Fibroblast of mammary gland (primary cell): ENCODE measurements around the gene FIP1L1.
A peak's percentile ranks its signal among the peaks of the same experiment; 100 is the strongest.

ENCODE experiments used
- DNase-seq: peaks from one replicate; pipeline ENCODE4 v3.0.0-alpha.2; 2010; ENCODE audit warnings: low read depth
- H3K4me3 ChIP-seq: 2 replicates; pipeline ENCODE4 v1.5.1; 2011; ENCODE audit warnings: low read depth, mild to moderate bottlenecking, low read length, moderate library complexity; ENCODE audit not compliant: control insufficient read depth
- TF ChIP-seq, protein P1 (sequence below): conservative IDR thresholded peaks from 2 replicates; pipeline ENCODE4 v1.5.1; 2011; ENCODE audit warnings: low read depth, low read length, inconsistent platforms; ENCODE audit not compliant: control insufficient read depth, insufficient read depth

Gene FIP1L1

DNA sequence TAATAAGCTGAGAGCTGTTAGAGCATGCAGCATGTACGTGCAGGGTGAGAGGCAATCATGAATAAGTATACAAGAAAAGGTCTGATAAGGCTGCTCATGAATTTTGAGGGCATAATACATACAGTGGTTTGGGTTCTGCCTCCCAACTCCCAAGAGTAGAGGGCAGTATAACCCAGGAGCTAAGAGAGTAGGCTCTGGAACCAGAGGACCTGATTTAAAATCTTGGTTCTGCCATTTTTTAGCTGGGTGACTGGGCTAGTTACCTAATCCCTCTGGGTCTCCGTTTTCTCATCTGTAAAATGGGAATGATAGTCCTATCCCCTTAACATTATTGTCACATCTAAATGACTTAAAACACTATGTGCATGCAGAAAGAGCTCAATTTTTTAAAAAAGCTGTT lies 128.5 kb downstream of the FIP1L1 start:
- no peak overlapping the region for H3K4me3 ChIP-seq
- TF ChIP-seq, protein P1, sequence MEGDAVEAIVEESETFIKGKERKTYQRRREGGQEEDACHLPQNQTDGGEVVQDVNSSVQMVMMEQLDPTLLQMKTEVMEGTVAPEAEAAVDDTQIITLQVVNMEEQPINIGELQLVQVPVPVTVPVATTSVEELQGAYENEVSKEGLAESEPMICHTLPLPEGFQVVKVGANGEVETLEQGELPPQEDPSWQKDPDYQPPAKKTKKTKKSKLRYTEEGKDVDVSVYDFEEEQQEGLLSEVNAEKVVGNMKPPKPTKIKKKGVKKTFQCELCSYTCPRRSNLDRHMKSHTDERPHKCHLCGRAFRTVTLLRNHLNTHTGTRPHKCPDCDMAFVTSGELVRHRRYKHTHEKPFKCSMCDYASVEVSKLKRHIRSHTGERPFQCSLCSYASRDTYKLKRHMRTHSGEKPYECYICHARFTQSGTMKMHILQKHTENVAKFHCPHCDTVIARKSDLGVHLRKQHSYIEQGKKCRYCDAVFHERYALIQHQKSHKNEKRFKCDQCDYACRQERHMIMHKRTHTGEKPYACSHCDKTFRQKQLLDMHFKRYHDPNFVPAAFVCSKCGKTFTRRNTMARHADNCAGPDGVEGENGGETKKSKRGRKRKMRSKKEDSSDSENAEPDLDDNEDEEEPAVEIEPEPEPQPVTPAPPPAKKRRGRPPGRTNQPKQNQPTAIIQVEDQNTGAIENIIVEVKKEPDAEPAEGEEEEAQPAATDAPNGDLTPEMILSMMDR: peak; percentile 34
- peak; percentile 38 for DNase-seq

DNA sequence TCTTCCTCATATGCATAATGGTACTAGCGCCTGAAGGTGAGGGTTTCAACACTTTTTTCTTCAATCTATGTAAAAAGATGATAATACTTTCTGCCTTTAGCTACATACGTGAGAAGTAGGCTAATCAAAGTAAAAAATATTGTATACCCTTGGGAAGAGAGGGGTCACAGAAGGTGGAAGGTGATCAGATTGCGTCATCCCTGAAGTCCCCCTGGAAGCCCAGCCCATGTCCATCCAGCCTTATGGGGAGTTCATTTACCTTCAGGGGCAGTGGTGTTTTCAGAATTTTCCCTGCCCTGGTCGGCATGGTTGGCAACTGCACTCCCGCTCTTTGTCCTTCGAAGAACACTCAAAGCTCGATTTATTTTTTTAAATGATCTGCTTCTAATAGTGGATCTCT lies 129.6 kb downstream of the FIP1L1 start:
- TF ChIP-seq, protein P1: no peak
- peak overlapping the region; percentile 6 for H3K4me3 ChIP-seq
- DNase-seq: no peak

DNA sequence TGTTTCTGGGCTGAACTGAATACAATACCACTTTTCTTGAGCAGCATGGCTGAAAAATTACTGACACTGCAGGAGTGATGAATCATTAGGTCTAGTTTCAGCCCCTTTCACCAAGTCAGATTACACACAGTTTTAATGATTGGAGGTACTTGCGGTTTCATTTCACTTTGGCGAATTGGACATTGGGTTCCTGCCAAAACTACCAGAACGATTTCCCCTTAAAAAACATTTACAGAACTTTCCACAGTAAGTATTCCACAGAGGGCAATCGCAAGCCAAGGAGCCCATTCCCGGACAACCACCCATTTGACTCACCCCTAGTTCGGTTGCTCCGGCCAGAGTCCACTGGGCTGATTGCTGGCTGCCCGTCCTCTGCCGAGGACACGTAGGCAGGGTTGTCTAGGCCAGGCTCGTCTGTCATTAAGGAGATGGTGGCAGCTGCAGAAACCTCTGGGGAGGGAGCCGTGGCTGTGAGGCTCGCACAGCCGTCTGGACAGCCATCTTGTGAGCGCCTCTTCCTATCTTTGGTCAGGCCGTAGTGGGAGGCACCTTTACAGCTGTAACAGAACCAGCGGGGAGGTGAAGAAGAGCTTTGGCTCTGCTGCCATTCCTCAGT lies 130.3 kb downstream of the FIP1L1 start:
- TF ChIP-seq, protein P1: no peak
- peak; percentile 99 for DNase-seq
- H3K4me3 ChIP-seq: peak overlapping the region; percentile 7

DNA sequence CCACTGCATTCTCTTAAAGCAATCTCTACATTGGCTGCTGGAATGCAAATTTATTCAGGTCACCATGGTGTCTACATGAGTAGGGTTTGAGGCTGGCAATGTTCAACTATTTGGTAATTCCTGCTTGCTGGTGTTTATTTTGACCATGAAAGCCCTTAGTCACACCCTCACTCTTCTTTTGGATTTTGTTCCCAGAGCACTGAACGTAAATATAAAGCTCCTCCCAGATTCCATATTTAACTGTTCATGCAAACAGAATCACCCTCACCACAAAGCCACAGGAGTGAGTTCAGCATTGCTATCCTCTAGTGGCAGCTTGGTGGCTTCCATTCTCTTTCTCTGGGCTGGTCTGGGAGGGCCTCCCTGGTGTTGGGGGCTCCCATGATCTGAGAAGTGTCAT lies 131.0 kb downstream of the FIP1L1 start:
- no peak overlapping the region for H3K4me3 ChIP-seq
- peak; percentile 96 for DNase-seq
- TF ChIP-seq, protein P1: peak; percentile 35

DNA sequence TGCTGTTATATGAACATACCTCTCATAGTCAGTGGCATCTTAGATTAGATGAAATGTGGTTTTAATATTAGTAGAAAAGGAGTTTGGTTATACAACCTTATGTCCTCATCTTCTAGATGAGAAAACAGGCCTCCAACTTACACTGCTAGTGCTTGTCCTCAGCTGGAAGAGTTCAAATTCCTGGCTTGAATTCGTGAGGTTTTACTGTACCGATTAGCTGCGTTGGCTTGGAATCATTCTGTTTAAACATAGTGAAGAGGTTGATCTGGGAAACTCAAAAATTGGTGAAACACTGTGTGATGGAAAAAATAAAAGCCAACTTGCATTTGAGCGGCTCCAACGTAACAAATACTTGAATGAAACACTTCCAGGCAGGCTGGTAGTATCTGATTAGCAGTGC lies 132.9 kb downstream of the FIP1L1 start:
- TF ChIP-seq, protein P1: no peak
- no peak overlapping the region for H3K4me3 ChIP-seq
- peak; percentile 19 for DNase-seq
